ENCODE results near the gene ALKBH1.
"Not testable (repeated sequence)": the region's sequence is repeated elsewhere in the genome, so short reads cannot be mapped to it uniquely, and the experiment has no call there.

DNA sequence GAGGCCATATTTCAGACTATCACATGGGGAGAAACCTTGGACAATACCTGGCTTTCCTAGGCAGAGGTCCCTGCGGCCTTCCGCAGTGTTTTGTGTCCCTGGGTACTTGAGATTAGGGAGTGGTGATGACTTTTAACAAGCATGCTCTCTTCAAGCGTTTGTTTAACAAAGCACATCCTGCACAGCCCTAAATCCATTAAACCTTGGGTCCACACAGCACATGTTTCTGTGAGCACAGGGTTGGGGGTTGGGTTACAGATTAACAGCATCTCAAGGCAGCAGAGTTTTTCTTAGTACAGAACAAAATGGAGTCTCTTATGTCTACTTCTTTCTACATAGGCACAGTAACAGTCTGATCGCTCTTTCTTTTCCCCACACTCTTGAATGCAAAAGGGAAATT lies 72.0 kb downstream of the ALKBH1 start:
- not testable (repeated sequence) for TF ChIP-seq EP300 (conservative IDR thresholded peaks at IDR 0.05; ENCODE audit: poor library complexity, severe bottlenecking); POLR2AphosphoS5 (IDR thresholded peaks at IDR 0.05); TAF1 (IDR thresholded peaks at IDR 0.05; ENCODE audit: low read depth); RAD21 (conservative IDR thresholded peaks at IDR 0.05); EZH2 (IDR thresholded peaks at IDR 0.05; ENCODE audit: borderline replicate concordance, insufficient read depth, low read length, poor library complexity, severe bottlenecking); MXI1 (conservative IDR thresholded peaks at IDR 0.05; ENCODE audit: poor library complexity, severe bottlenecking)
- TF ChIP-seq, protein P1, sequence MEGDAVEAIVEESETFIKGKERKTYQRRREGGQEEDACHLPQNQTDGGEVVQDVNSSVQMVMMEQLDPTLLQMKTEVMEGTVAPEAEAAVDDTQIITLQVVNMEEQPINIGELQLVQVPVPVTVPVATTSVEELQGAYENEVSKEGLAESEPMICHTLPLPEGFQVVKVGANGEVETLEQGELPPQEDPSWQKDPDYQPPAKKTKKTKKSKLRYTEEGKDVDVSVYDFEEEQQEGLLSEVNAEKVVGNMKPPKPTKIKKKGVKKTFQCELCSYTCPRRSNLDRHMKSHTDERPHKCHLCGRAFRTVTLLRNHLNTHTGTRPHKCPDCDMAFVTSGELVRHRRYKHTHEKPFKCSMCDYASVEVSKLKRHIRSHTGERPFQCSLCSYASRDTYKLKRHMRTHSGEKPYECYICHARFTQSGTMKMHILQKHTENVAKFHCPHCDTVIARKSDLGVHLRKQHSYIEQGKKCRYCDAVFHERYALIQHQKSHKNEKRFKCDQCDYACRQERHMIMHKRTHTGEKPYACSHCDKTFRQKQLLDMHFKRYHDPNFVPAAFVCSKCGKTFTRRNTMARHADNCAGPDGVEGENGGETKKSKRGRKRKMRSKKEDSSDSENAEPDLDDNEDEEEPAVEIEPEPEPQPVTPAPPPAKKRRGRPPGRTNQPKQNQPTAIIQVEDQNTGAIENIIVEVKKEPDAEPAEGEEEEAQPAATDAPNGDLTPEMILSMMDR (IDR thresholded peaks at IDR 0.05; ENCODE audit: poor library complexity, severe bottlenecking), result not testable (repeated sequence)
- TF ChIP-seq, protein P2, sequence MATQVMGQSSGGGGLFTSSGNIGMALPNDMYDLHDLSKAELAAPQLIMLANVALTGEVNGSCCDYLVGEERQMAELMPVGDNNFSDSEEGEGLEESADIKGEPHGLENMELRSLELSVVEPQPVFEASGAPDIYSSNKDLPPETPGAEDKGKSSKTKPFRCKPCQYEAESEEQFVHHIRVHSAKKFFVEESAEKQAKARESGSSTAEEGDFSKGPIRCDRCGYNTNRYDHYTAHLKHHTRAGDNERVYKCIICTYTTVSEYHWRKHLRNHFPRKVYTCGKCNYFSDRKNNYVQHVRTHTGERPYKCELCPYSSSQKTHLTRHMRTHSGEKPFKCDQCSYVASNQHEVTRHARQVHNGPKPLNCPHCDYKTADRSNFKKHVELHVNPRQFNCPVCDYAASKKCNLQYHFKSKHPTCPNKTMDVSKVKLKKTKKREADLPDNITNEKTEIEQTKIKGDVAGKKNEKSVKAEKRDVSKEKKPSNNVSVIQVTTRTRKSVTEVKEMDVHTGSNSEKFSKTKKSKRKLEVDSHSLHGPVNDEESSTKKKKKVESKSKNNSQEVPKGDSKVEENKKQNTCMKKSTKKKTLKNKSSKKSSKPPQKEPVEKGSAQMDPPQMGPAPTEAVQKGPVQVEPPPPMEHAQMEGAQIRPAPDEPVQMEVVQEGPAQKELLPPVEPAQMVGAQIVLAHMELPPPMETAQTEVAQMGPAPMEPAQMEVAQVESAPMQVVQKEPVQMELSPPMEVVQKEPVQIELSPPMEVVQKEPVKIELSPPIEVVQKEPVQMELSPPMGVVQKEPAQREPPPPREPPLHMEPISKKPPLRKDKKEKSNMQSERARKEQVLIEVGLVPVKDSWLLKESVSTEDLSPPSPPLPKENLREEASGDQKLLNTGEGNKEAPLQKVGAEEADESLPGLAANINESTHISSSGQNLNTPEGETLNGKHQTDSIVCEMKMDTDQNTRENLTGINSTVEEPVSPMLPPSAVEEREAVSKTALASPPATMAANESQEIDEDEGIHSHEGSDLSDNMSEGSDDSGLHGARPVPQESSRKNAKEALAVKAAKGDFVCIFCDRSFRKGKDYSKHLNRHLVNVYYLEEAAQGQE (IDR thresholded peaks at IDR 0.05; ENCODE audit: borderline replicate concordance), result not testable (repeated sequence)

All from neural cell (in vitro differentiated cells).